Adrenal gland (tissue), 5 donors: ENCODE measurements around the gene ATP9B.

Source experiments
- POLR2A ChIP-seq, 2 donors: fragments of 450-650 bp; IDR thresholded peaks; one replicate each; pipeline ENCODE4 v1.6.1; 2017; ENCODE audit warnings: antibody characterized with exemption in 2 of 2, mild to moderate bottlenecking in 2 of 2, moderate library complexity in 1 of 2
- TF ChIP-seq, protein P1 (sequence below), 6 experiments: fragments of 450-650 bp in 4 of 6; fragments of 200-600 bp in 2 of 6; sonication (generic) in 1 of 6; IDR thresholded peaks; 1 replicate in 5 of 6; 2 replicates in 1 of 6; pipeline versions ENCODE4 v1.5.1 to v1.8.0; 2016 to 2021; ENCODE audit warnings: antibody characterized with exemption in 6 of 6, mild to moderate bottlenecking in 2 of 6, moderate library complexity in 1 of 6
- donor health status: DM: no; HTN: no; CAD: no.

DNA sequence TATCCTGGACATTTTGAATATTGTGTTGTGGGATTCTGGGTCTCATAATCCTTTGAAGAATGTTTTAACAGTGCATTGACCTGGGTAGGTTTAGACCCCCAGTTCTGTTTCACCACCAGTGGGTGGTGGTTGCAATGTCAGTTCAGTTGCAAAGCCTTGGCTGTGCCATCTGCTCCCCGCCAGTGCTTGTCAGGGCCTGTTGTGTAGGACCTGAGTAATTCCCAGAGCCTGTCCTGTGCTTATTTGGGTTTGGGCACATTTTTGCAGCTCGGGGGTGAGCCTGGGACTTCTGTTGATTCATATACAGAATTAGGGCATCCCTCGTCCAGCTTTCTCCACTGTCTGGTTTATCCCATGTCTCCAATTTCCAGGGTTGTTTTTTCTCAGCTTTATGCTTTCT lies 24.8 kb downstream of the ATP9B start:
- TF ChIP-seq POLR2A (IDR thresholded peaks at IDR 0.05) = no peak
- TF ChIP-seq, protein P1, sequence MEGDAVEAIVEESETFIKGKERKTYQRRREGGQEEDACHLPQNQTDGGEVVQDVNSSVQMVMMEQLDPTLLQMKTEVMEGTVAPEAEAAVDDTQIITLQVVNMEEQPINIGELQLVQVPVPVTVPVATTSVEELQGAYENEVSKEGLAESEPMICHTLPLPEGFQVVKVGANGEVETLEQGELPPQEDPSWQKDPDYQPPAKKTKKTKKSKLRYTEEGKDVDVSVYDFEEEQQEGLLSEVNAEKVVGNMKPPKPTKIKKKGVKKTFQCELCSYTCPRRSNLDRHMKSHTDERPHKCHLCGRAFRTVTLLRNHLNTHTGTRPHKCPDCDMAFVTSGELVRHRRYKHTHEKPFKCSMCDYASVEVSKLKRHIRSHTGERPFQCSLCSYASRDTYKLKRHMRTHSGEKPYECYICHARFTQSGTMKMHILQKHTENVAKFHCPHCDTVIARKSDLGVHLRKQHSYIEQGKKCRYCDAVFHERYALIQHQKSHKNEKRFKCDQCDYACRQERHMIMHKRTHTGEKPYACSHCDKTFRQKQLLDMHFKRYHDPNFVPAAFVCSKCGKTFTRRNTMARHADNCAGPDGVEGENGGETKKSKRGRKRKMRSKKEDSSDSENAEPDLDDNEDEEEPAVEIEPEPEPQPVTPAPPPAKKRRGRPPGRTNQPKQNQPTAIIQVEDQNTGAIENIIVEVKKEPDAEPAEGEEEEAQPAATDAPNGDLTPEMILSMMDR (IDR thresholded peaks at IDR 0.05) = no peak
